Vagina (tissue), 2 donors: Measurements from ENCODE around the gene AGBL5. TPM values are rescaled to one million over a fixed set of nuclear protein-coding genes. Genes with fewer than 3 reads are reported as not detected.

Experiments
- DNase-seq, 2 donors: peaks; one replicate each; pipeline ENCODE4 v3.0.0-alpha.2; 2017; ENCODE audit errors: extremely low spot score in 2 of 2
- H3K27ac ChIP-seq: fragments of 200-600 bp; sonication (generic); one replicate; pipeline ENCODE4 v1.5.1; 2019
- H3K27me3 ChIP-seq: fragments of 200-600 bp; sonication (generic); one replicate; pipeline ENCODE4 v1.5.1; 2019
- H3K36me3 ChIP-seq, 2 donors: fragments of 200-600 bp; sonication (generic); one replicate each; pipeline ENCODE4 v1.5.1; 2017 to 2019
- H3K4me1 ChIP-seq: fragments of 200-600 bp; sonication (generic); one replicate; pipeline ENCODE4 v1.5.1; 2019
- H3K4me3 ChIP-seq, 2 donors: fragments of 200-600 bp; sonication (generic); 1 replicate in 1 of 2; 2 replicates in 1 of 2; pipeline ENCODE4 v1.5.1; 2016 to 2019
- H3K9me3 ChIP-seq: fragments of 200-600 bp; sonication (generic); one replicate; pipeline ENCODE4 v1.5.1; 2019
- POLR2A ChIP-seq, 2 donors: fragments of 450-650 bp; IDR thresholded peaks; one replicate each; pipeline ENCODE4 v1.6.1; 2017; ENCODE audit warnings: antibody characterized with exemption in 2 of 2, mild to moderate bottlenecking in 2 of 2, moderate library complexity in 2 of 2
- POLR2AphosphoS5 ChIP-seq, 2 donors: sonication (generic); formaldehyde crosslinking; IDR thresholded peaks; one replicate each; pipeline ENCODE4 v1.9.0; 2017; ENCODE audit warnings: antibody characterized with exemption in 2 of 2, mild to moderate bottlenecking in 2 of 2, low read depth in 1 of 2; ENCODE audit not compliant: insufficient read depth in 1 of 2
- intact Hi-C: fragments of 100-400 bp; cut with DNase I; formaldehyde crosslinking; loops from one replicate; pipeline ENCODE4 v1.15.1; 2023
- total RNA-seq: library from RNA; depleted of rRNA; stranded (reverse); fragments of >200 nt; gene quantifications from one replicate; pipeline ENCODE4 v1.2.3, GENCODE V29; 2016
- TF ChIP-seq, protein P1 (sequence below), 3 experiments: fragments of 450-650 bp in 2 of 3; fragments of 200-600 bp in 1 of 3; sonication (generic) in 1 of 3; IDR thresholded peaks; one replicate each; pipeline ENCODE4 v1.5.1; 2017 to 2019; ENCODE audit warnings: antibody characterized with exemption in 3 of 3, mild to moderate bottlenecking in 2 of 3, moderate library complexity in 2 of 3

Gene AGBL5
- total RNA-seq, 1 donor from 2014 or later, result 8.8 TPM

DNA sequence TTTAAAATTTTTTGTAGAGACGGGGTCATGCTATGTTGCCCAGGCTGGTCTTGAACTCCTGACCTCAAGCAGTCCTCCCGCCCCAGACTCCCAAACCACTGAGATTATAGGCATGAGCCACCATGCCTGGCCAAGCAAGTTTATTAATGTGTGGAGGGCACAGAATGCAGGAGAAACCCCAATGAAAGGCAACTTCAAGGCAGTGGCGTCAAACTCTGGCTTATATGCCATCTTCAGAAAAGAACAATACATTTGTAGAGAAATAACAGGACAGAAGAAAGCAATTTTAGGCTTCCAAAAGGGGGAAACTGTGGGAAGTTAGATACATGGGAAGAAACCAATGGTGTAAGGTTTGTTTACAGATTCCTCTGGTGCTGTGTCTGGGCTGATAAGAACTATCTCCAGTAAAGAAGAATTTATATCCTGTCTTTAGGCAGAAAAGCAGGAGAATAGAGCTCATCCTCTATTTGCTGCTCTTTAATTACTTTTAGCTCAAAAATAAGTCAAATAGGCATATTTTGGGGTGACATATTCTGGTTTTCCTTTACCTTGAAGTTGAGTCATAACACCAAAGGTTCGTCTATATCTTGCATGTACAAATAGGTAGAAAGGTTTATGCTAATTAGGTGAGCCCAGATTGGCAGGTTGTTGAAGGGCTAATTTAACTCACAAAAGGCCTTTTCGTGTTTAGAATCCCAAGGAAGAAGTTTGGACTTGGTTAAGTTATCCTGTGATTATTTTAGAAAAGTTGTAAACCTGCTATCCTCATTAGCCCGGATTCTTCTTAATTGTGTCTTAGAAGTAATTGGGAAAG is 44.7 kb upstream of the AGBL5 start:
- H3K4me3 ChIP-seq, result no peak overlapping the region
- H3K9me3 ChIP-seq, result no peaks in the 10 kb centered on the region
- intact Hi-C loops, result no loop called here
- no peak for DNase-seq
- TF ChIP-seq POLR2AphosphoS5 (IDR thresholded peaks at IDR 0.05; ENCODE audit: insufficient read depth in 1 of 2, low read depth in 1 of 2) (no peak), POLR2A (IDR thresholded peaks at IDR 0.05) (no peak)
- TF ChIP-seq, protein P1, sequence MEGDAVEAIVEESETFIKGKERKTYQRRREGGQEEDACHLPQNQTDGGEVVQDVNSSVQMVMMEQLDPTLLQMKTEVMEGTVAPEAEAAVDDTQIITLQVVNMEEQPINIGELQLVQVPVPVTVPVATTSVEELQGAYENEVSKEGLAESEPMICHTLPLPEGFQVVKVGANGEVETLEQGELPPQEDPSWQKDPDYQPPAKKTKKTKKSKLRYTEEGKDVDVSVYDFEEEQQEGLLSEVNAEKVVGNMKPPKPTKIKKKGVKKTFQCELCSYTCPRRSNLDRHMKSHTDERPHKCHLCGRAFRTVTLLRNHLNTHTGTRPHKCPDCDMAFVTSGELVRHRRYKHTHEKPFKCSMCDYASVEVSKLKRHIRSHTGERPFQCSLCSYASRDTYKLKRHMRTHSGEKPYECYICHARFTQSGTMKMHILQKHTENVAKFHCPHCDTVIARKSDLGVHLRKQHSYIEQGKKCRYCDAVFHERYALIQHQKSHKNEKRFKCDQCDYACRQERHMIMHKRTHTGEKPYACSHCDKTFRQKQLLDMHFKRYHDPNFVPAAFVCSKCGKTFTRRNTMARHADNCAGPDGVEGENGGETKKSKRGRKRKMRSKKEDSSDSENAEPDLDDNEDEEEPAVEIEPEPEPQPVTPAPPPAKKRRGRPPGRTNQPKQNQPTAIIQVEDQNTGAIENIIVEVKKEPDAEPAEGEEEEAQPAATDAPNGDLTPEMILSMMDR (IDR thresholded peaks at IDR 0.05), result no peak
- H3K4me1 ChIP-seq, result no peaks in the 10 kb centered on the region
- no peaks in the 10 kb centered on the region for H3K27me3 ChIP-seq
- H3K27ac ChIP-seq, result no peak overlapping the region
- H3K36me3 ChIP-seq, result no peaks in the 10 kb centered on the region

- no peaks in the 10 kb centered on the region for H3K4me1 ChIP-seq
- H3K27me3 ChIP-seq, result no peaks in the 10 kb centered on the region
- H3K4me3 ChIP-seq, result no peak overlapping the region
- no peak for DNase-seq
- H3K36me3 ChIP-seq, result no peaks in the 10 kb centered on the region
- H3K9me3 ChIP-seq, result no peaks in the 10 kb centered on the region
- TF ChIP-seq, protein P1 (IDR thresholded peaks at IDR 0.05), result no peak
- TF ChIP-seq POLR2A (IDR thresholded peaks at IDR 0.05) (no peak), POLR2AphosphoS5 (IDR thresholded peaks at IDR 0.05; ENCODE audit: insufficient read depth in 1 of 2, low read depth in 1 of 2) (no peak)
- H3K27ac ChIP-seq, result no peak overlapping the region
- intact Hi-C loops, result no loop called here
Observed at GRCh38 chr2:27007416-27008374, 43.8 kb upstream of the AGBL5 start.

DNA sequence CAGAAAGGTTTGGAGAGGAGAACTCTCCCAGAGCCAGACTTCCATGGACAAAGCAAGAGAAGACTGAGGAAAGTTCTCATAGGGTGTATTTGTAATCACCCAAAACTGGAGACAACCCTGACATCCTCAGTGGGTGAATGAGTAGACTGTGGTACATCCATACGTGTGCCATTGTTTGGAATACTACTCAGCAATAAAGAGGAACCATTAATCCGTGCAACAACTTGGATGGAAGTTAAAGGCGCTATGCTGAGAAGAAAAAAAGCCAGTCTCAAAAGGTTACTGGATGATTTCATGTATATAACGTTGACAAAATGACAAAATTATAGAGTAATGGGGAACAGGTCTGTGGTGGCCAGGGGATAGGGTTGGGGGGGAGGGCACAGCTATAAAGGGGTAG is 42.8 kb upstream of the AGBL5 start:
- Histone ChIP-seq H3K27ac (no peak overlapping the region), H3K4me1 (no peaks in the 10 kb centered on the region)

GRCh38 chr2:27009083-27009482 is 42.4 kb upstream of the AGBL5 start:
- TF ChIP-seq POLR2A (IDR thresholded peaks at IDR 0.05) (no peak), POLR2AphosphoS5 (IDR thresholded peaks at IDR 0.05; ENCODE audit: insufficient read depth in 1 of 2, low read depth in 1 of 2) (no peak)
- TF ChIP-seq, protein P1 (IDR thresholded peaks at IDR 0.05), result no peak
- H3K9me3 ChIP-seq, result no peaks in the 10 kb centered on the region
- H3K4me3 ChIP-seq, result no peak overlapping the region
- intact Hi-C loops, result no loop called here
- no peaks in the 10 kb centered on the region for H3K36me3 ChIP-seq
- H3K27me3 ChIP-seq, result no peaks in the 10 kb centered on the region
- no peak overlapping the region for H3K27ac ChIP-seq
- DNase-seq, result no peak
- no peaks in the 10 kb centered on the region for H3K4me1 ChIP-seq

More for the DNA sequence above, 42.8 kb upstream of the AGBL5 start:
- TF ChIP-seq POLR2AphosphoS5 (IDR thresholded peaks at IDR 0.05; ENCODE audit: insufficient read depth in 1 of 2, low read depth in 1 of 2) (no peak), POLR2A (IDR thresholded peaks at IDR 0.05) (no peak)
- TF ChIP-seq, protein P1 (IDR thresholded peaks at IDR 0.05), result no peak
- no peaks in the 10 kb centered on the region for H3K36me3 ChIP-seq
- intact Hi-C loops, result no loop called here
- no peaks in the 10 kb centered on the region for H3K9me3 ChIP-seq
- H3K27me3 ChIP-seq, result no peaks in the 10 kb centered on the region
- no peak overlapping the region for H3K4me3 ChIP-seq
- DNase-seq, result no peak
